ENCODE measurements around the gene CAPN12. TPM values are rescaled to one million over a fixed set of nuclear protein-coding genes. Genes with fewer than 3 reads are reported as not detected.
A peak's percentile ranks its signal among the peaks of the same experiment; 100 is the strongest.

CAPN12 gene
- total RNA-seq, 1 donor from 2014 or later = 6.6 TPM

DNA sequence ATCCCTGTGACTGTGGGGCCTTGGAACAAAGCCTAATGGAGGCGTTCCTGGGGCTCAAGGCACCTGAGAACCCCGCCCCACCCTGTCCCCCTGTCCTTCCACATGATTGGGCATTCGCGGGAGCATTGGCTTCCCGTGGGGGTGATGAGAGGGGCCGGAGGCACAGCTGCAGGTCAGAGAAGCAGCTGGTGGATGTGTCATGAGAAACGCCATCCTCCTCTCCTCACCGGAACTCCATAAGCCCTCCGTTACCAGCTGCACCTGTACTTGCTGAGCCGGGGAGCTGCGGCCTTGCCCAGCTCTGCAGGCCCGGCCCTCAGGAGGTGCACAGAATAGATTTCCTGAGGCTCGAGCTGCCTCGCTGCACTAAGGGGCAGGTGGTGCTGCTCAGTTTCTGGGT is 42.0 kb downstream of the CAPN12 start:
- Histone ChIP-seq H3K36me3 (ENCODE audit: control insufficient read depth, insufficient read depth, low read length) (peaks cover 71% of the 10 kb centered on the region), H3K4me3 (ENCODE audit: low read depth, low read length) (no peak overlapping the region), H3K27me3 (ENCODE audit: control insufficient read depth, insufficient read depth, low read length) (no peaks in the 10 kb centered on the region)
- FAIRE-seq = no peak
- no peak for DNase-seq (ENCODE audit: low read depth)
- no peak for TF ChIP-seq CTCF (IDR thresholded peaks at IDR 0.05; ENCODE audit: insufficient read depth, low read length, severe bottlenecking)

- Histone ChIP-seq H3K36me3 (ENCODE audit: control insufficient read depth, insufficient read depth, low read length) (peaks cover 63% of the 10 kb centered on the region), H3K4me3 (ENCODE audit: low read depth, low read length) (no peak overlapping the region), H3K27me3 (ENCODE audit: control insufficient read depth, insufficient read depth, low read length) (no peaks in the 10 kb centered on the region)
- FAIRE-seq (no peak), DNase-seq (ENCODE audit: low read depth) (no peak)
- TF ChIP-seq CTCF (IDR thresholded peaks at IDR 0.05; ENCODE audit: insufficient read depth, low read length, severe bottlenecking) = no peak
Observed at GRCh38 chr19:38701455-38702063, 42.7 kb downstream of the CAPN12 start.

DNA sequence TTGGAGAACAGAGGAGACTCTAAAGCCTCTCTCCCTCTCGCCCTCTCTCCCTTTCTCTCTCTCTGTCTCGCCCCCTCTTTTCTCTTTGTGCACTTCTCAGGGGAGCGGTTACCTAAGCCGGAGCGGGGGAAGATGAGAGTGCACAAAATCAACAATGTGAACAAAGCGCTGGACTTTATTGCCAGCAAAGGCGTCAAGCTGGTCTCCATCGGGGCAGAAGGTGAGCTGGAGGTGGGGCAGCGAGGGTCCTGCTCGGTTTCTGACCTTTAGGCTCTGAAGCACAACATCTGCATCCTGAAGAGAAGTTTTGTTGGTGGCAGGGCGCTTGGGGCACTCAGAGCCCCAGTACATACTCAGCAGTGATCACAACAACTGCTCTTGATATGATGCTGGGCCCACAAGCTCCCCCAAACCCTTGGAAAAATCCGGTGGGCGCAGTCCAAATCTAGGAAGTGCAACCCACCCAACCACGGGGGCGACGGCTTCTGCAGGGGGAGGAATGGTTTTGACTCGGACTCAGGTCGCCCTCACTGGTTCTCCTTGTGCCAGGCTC is 43.3 kb downstream of the CAPN12 start:
- FAIRE-seq (peak; percentile 28), DNase-seq (ENCODE audit: low read depth) (no peak)
- Histone ChIP-seq H3K36me3 (ENCODE audit: control insufficient read depth, insufficient read depth, low read length) (peaks cover 61% of the 10 kb centered on the region), H3K27me3 (ENCODE audit: control insufficient read depth, insufficient read depth, low read length) (no peaks in the 10 kb centered on the region), H3K4me3 (ENCODE audit: low read depth, low read length) (no peak overlapping the region)
- no peak for TF ChIP-seq CTCF (IDR thresholded peaks at IDR 0.05; ENCODE audit: insufficient read depth, low read length, severe bottlenecking)

GRCh38 chr19:38700350-38700901 is 43.8 kb downstream of the CAPN12 start:
- no peak for TF ChIP-seq CTCF (IDR thresholded peaks at IDR 0.05; ENCODE audit: insufficient read depth, low read length, severe bottlenecking)
- Histone ChIP-seq H3K27me3 (ENCODE audit: control insufficient read depth, insufficient read depth, low read length) (no peaks in the 10 kb centered on the region), H3K36me3 (ENCODE audit: control insufficient read depth, insufficient read depth, low read length) (peaks cover 57% of the 10 kb centered on the region), H3K4me3 (ENCODE audit: low read depth, low read length) (no peak overlapping the region)
- DNase-seq (ENCODE audit: low read depth) = no peak
- peak; percentile 23 for FAIRE-seq

DNA sequence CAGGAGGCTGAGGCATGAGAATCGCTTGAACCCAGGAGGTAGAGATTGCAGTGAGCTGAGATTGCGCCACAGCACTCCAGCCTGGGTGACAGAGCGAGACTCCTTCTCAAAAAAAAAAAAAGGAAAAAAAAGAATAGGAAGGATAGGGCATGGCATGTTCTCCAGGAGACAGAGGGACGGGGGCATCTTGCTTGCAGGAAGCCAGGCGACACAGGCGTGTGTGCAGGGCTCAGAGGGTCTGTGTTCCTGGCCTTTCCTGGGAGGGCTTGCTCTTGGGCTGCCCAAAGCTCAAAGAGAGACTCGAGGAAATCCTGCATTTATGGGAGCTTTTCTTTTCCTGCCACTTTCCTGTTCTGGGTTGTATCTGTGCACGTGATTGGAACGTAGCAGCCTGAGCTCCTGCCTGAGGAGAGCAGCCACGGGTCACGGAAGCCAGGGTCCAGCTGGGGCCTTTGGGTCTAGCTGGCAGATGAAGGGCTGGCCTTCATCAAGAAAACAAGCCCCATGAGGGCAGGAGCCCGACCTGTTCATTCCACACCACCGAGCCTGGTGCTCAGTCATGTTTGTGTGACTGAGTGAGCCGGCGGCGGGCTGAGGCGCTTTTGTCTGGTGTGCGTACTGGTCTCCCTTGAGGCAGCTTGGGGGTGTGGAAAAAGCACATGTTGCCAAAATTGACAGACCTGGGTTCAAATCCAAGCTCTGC is 44.5 kb downstream of the CAPN12 start:
- DNase-seq (ENCODE audit: low read depth) = no peak
- H3K36me3 ChIP-seq (ENCODE audit: control insufficient read depth, insufficient read depth, low read length) = peaks cover 52% of the 10 kb centered on the region
- TF ChIP-seq CTCF (IDR thresholded peaks at IDR 0.05; ENCODE audit: insufficient read depth, low read length, severe bottlenecking) = no peak
- FAIRE-seq = no peak
- H3K4me3 ChIP-seq (ENCODE audit: low read depth, low read length) = no peak overlapping the region
- H3K27me3 ChIP-seq (ENCODE audit: control insufficient read depth, insufficient read depth, low read length) = no peaks in the 10 kb centered on the region

Data from bronchial epithelial cell (primary cell).